Stimulated activated CD8-positive, alpha-beta memory T cell treated with anti-CD3 and anti-CD28 coated beads, Interleukin-7, amount 100 ng/mL, for 48 hours (primary cell): Measurements from ENCODE around the gene AGMO.
"Not testable (repeated sequence)": the region's sequence is repeated elsewhere in the genome, so short reads cannot be mapped to it uniquely, and the experiment has no call there.

Experiments
- DNase-seq, 2 donors: peaks; one replicate each; pipeline ENCODE4 v3.0.0-alpha.2; 2020; ENCODE audit warnings: low read depth in 1 of 2; ENCODE audit errors: extremely low read depth in 1 of 2

The AGMO gene

GRCh38 chr7:15560968-15561367 lies 847 bp downstream of the AGMO start:
- no peak for DNase-seq

- DNase-seq = no peak
These were observed 2.3 kb downstream of the AGMO start for GRCh38 chr7:15559416-15559928.

GRCh38 chr7:15558756-15559155 lies 3.1 kb downstream of the AGMO start:
- DNase-seq = no peak

GRCh38 chr7:15557686-15558085 lies 4.1 kb downstream of the AGMO start:
- no peak for DNase-seq

GRCh38 chr7:15557186-15557585 lies 4.6 kb downstream of the AGMO start:
- DNase-seq = no peak

- DNase-seq = no peak
These were observed 5.3 kb downstream of the AGMO start for GRCh38 chr7:15556339-15557105.

- no peak for DNase-seq
These were observed 6.4 kb downstream of the AGMO start for GRCh38 chr7:15555381-15555859.

- no peak for DNase-seq
These were observed 7.1 kb downstream of the AGMO start for GRCh38 chr7:15554744-15555143.

- no peak for DNase-seq
These were observed 7.7 kb downstream of the AGMO start for GRCh38 chr7:15554081-15554480.

- not testable (repeated sequence) for DNase-seq
These were observed 14.5 kb downstream of the AGMO start for GRCh38 chr7:15547320-15547719.

GRCh38 chr7:15546272-15546792 lies 15.5 kb downstream of the AGMO start:
- DNase-seq = no peak

GRCh38 chr7:15544050-15544449 lies 17.8 kb downstream of the AGMO start:
- no peak for DNase-seq

GRCh38 chr7:15543256-15543655 lies 18.6 kb downstream of the AGMO start:
- no peak for DNase-seq

- no peak for DNase-seq
These were observed 34.2 kb downstream of the AGMO start for GRCh38 chr7:15527648-15528047.

GRCh38 chr7:15525652-15526263 lies 36.1 kb downstream of the AGMO start:
- DNase-seq = no peak

- no peak for DNase-seq
These were observed 37.7 kb downstream of the AGMO start for GRCh38 chr7:15524077-15524476.

GRCh38 chr7:15517865-15518264 lies 44.0 kb downstream of the AGMO start:
- not testable (repeated sequence) for DNase-seq

GRCh38 chr7:15515252-15515651 lies 46.6 kb downstream of the AGMO start:
- no peak for DNase-seq

- no peak for DNase-seq
These were observed 53.6 kb downstream of the AGMO start for GRCh38 chr7:15508258-15508657.

GRCh38 chr7:15507708-15508107 lies 54.1 kb downstream of the AGMO start:
- no peak for DNase-seq

GRCh38 chr7:15507171-15507570 lies 54.6 kb downstream of the AGMO start:
- DNase-seq = no peak

- DNase-seq = no peak
These were observed 56.1 kb downstream of the AGMO start for GRCh38 chr7:15505761-15506160.
